NCI-H226 (cell line): ENCODE measurements around the gene FAM124A.
"Not testable (repeated sequence)": the region's sequence is repeated elsewhere in the genome, so short reads cannot be mapped to it uniquely, and the experiment has no call there.

Source experiments
- DNase-seq: peaks from one replicate; pipeline ENCODE4 v3.0.0-alpha.2; 2015

The FAM124A gene

GRCh38 chr13:51275101-51275500 lies 52.9 kb downstream of the FAM124A start:
- DNase-seq, result no peak

DNA sequence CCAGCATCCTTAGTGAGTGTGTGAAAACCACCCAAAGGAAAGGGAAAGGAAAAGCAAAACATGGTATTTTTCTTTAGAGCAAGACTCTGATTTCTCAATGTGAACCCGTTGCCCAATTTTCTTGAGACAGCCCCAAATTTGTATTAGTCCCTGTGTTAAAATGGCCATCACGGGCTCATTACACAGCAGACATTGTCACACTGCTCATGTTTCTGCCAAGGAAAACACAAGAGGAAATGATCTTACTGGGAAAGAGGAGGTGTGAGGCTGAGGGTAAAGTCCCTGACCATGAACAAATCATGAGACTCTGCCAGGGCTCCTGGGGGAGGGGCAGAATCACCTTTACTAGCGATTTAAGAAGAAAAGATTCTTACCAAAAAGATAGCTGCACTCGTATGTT lies 54.4 kb downstream of the FAM124A start:
- DNase-seq, result no peak

DNA sequence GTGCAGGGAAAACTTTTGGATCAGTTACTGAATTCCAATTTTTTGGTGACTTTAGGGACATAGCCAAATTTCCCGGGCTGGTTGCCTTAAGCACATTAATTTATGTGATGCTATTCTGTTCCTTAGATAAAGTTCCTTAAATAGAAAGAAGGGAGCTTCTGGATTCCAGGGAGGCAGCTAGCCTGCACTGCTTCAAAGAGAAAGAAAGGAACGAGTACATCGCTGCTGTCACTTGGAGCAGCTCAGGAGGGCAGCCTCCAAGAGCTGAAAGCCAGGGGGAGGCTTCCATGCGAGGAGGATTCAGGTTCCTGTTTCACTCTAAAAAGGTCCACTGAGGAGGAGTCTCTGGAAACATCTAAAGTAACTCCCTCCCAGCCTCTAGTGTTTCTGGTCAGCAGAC lies 55.7 kb downstream of the FAM124A start:
- no peak for DNase-seq

GRCh38 chr13:51278426-51279130 lies 56.4 kb downstream of the FAM124A start:
- no peak for DNase-seq

- no peak for DNase-seq
Measured at GRCh38 chr13:51280379-51280940, 58.3 kb downstream of the FAM124A start.

- no peak for DNase-seq
Measured at GRCh38 chr13:51282322-51282721, 60.1 kb downstream of the FAM124A start.

DNA sequence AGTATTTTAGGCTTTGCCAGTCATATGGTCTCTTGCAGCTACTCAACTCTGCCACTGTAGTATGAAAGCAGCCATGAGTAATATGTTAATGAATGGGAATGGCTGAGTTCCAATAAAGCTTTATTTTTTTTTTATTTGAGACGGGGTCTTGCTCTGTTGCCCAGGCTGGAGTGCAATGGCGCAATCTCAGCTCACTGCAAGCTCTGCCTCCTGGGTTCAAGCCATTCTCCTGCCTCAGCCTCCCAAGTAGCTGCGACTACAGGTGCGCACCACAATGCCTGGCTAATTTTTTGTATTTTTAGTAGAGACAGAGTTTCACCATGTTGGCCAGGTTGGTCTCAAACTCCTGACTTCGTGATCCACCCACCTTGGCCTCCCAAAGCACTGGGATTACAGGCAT lies 60.7 kb downstream of the FAM124A start:
- DNase-seq, result not testable (repeated sequence)

DNA sequence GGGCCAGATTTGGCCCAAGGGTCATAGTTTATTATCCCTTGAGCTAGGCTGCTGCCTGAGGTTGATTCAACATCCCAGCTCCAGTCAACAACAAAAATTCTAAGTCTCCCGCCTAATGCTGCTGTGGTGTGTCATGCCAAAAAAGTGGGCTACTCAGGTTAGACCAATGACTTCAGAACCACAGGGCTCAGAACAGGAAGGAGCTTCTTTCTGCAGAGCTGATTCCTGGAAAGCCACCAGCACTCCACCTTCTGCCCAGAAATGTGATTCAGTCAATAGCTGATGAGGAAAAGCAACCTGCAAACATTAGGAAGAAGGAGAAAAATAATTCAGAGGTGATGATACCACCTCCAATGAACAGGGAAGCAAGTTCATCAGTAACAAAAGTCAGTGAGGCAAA lies 61.2 kb downstream of the FAM124A start:
- DNase-seq, result no peak

GRCh38 chr13:51284339-51284738 lies 62.1 kb downstream of the FAM124A start:
- no peak for DNase-seq

DNA sequence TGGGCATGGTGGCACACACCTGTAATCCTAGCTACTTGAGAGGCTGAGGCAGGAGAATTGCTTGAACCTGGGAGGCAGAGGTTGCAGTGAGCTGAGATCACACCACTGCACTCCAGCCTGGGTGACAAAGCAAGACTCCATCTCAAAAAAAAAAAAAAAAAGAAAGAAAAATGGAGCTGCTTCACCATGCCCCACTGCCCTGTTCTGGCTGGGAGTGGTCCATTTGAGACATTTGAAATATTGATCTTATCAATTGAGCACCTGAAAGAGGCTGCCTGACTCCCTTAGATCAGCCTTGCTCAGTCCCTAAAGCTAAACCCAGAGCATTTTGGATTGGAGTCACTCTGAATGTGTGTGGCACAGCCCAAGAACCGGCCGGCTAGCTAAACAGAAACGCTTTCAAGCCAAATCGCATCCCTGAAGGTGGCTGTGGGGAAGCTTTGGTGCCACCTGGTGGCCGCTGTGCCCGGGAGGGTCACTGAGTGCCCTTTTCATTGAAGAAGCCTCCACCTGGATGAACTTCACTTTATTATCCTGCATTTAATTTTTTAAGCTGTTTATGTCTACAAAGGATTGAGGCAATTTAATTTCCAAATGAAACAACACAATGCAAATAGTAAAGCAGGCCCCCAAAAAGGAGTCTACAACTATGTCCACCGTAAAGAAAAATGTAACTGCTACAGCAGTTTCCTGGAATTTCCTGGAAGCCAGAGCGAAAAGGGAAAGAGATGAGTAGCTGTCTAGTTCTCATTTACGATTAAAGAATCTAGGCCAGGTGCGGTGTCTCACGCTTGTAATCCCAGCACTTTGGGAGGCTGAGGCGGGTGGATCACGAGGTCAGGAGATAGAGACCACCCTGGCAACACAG lies 64.2 kb downstream of the FAM124A start:
- peak; percentile 36 for DNase-seq

GRCh38 chr13:51287758-51288157 lies 65.6 kb downstream of the FAM124A start:
- no peak for DNase-seq

- not testable (repeated sequence) for DNase-seq
Measured at GRCh38 chr13:51288254-51288653, 66.1 kb downstream of the FAM124A start.

DNA sequence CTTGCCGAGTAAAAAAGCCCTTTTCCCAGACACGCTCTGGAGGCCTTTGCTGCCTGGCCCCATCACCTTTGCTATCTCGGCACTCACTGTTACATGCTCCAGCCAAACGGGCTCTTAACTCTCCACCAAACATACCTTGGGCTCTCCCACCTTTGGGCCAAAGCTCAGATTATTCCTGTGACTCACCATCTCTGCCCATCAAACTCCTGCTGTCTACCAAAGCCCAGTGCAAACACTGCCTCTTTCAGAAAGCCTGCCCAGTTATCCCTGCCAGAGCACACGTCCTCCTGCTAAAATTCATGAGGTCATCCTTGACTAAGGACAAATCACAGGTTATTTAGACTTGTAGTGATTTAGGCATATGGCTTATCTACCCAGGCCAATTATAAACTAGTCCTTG lies 69.1 kb downstream of the FAM124A start:
- peak; percentile 37 for DNase-seq

DNA sequence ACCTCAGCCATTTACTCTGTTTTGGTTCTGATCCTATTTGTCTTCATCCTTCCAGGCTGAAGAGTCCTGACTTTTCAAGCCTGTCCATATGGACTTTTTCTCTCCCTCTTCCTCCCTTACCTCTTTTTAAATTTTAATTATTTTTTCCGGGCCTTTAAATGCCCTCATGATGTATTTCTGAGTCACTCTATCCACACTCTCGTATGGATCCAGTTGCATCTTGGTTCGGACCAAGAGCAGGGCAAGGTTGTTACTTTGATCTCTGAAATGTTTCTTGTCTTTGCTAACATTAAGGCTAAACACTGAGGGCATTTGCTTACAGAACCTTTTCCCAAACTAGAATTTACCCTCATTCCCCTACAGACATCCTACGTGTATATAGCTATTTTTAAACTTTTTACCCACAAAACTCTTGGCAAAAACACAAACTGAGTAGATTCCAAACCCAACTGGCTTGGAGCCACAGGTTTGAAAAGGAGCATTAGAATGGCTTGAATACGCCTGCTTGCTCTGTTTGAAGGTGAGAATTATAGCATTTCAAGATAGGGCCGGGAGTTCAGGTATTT lies 69.9 kb downstream of the FAM124A start:
- DNase-seq, result no peak

DNA sequence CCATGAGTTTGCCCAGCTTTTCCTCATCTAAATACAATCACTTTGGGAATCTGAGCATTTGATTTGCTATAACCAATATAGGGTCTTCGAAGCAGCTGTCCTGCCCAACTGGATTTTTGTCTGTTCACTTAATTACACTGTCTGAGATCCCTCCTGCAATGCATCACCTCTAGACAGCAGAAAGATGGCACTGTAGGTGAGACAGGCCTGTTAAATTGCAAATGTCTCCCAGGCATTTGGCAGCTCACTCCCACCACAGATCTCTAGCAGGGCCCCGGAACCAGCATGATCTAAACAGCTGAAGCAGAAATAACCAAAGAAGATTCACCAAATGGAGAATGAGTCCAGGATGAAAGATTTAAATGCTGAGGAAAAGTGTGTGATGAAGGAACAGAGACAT lies 75.4 kb downstream of the FAM124A start:
- no peak for DNase-seq

DNA sequence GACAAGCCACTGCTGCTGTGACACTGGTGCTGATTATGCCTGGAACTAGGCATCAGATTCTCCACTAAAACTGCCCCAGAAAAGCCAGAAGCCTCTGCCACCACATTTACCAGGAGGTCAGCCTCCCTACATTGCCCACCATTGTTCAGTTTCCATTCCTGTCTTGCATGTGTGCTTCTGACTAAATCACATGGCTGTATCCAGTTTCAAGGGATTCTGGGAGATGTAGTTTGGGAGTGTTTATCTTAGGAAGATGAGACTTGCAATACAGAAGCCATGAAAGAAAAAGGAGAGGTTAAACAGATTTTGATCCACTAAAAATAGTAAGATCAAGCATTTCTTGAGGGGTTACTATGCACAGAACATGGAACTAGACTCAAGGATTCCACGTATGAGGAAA lies 76.6 kb downstream of the FAM124A start:
- no peak for DNase-seq

GRCh38 chr13:51303063-51303552 lies 80.9 kb downstream of the FAM124A start:
- DNase-seq, result no peak

GRCh38 chr13:51303882-51304281 lies 81.7 kb downstream of the FAM124A start:
- DNase-seq, result no peak

DNA sequence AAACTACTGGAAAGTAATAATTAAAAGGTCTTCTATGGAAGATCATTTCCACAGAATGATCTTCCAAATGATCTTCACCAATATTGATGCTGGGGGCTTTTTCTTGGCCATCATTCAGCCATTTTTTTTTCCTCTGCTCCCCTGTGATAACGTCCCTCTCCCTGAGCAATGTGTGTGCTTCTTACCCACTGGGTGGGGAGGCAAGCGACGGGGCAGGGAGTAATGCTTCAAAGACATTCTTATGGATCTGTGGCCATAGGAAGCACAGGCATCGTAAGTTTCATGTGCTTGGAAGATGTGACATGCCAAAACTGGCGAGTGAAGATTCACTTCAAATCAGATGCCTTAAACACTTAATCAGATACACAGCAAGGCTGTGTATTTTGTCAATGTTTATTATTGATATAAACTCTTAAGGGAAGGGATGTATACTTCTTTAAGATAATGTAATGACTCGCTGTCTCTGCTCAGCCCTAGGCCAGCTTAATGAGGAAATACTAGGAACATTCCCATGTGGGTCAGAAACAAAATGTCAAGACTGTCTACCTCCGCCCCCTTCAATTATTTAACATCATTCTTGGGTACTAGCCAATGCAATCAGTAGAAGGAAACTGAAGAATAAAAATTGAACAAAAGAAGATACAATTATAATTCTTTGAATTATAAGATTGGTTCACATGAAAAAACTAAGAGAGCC lies 83.2 kb downstream of the FAM124A start:
- no peak for DNase-seq

- no peak for DNase-seq
Measured at GRCh38 chr13:51308781-51309180, 86.6 kb downstream of the FAM124A start.

- DNase-seq, result no peak
Measured at GRCh38 chr13:51311231-51311630, 89.0 kb downstream of the FAM124A start.

DNA sequence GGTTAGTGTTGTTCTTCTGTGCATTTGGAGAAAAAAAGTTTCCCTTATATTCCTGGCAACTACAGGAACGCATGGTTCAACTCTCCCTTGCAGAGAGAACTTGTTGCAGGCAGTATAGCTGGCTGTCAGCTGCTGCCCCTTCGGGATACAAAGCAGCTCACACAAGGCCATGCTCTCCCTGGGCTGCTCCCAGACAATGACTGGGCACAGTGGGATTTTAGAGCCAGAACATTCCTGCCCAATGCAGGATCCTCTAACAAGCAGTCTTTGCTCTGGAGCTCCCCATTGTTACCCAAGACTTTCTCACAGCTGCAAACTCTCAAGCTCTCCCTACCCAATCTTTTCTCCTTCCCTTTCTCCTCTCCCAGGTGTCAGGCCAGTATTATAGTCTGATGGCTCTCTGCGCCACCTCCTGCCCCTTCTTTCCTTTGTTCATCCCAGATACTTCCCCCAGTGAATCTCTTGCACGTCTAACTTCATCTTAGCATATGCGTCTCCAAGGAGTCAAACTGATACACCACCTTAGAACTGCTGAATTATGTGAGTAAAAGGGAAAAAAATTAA lies 89.8 kb downstream of the FAM124A start:
- DNase-seq, result no peak

DNA sequence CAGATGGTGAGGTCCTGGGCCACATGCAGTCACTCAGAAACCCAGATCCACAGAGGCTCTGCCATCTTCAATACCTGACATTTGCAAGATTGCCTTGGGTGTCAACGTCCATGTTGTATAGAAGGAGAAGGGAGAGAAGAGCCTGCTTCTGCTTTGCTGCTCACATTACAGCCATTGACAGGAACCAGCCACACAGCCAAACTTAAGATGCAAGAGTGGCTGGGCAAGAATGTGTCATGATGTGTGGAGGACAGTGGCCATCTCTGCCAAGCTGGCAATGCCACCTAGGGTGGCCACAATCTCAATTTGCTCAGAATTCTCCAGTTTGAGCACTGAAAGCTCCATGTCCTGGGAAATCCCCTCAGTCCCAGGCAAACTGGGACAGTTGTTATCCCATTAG lies 91.4 kb downstream of the FAM124A start:
- no peak for DNase-seq
